H1 (cell line): ENCODE data around the gene AIFM2. TPM values are rescaled to one million over a fixed set of nuclear protein-coding genes. Genes with fewer than 3 reads are reported as not detected.

ENCODE experiments used
- ASH2L ChIP-seq: fragments of 200-600, 300-600 bp; sonication (generic); IDR thresholded peaks from one replicate; pipeline ENCODE4 v1.7.1; 2017; ENCODE audit warnings: low read length
- CHD7 ChIP-seq: fragments of 300-600 bp; sonication (generic); IDR thresholded peaks from 2 replicates; pipeline ENCODE4 v1.7.1; 2012; ENCODE audit warnings: low read length, moderate library complexity, mild to moderate bottlenecking, inconsistent platforms; ENCODE audit not compliant: insufficient replicate concordance
- HDAC2 ChIP-seq, 2 experiments: fragments of 300-600 bp in 1 of 2; sonication (generic) in 1 of 2; IDR thresholded peaks; 2 replicates each; pipeline ENCODE4 v1.6.1; 2011 to 2012; ENCODE audit warnings: low read depth in 2 of 2, low read length in 2 of 2, mild to moderate bottlenecking in 2 of 2, moderate library complexity in 2 of 2, borderline replicate concordance in 1 of 2, inconsistent platforms in 1 of 2
- POLR2A ChIP-seq, 2 experiments: IDR thresholded peaks; 1 replicate in 1 of 2; 2 replicates in 1 of 2; pipeline ENCODE4 v1.6.1; 2011; ENCODE audit warnings: low read depth in 2 of 2, low read length in 2 of 2, mild to moderate bottlenecking in 2 of 2; ENCODE audit errors: control extremely low read depth in 1 of 2
- RBBP5 ChIP-seq: IDR thresholded peaks from 2 replicates; pipeline ENCODE4 v1.7.1; 2012; ENCODE audit warnings: low read depth, mild to moderate bottlenecking, inconsistent platforms, low read length, moderate library complexity, borderline replicate concordance
- RNF2 ChIP-seq: fragments of 200-900, 300-1000 bp; sonication (generic); IDR thresholded peaks from 2 replicates; pipeline ENCODE4 v1.7.1; 2016; ENCODE audit warnings: borderline replicate concordance, low read depth, mild to moderate bottlenecking, antibody characterized with exemption, low read length; ENCODE audit not compliant: poor library complexity, severe bottlenecking; ENCODE audit errors: missing control alignments
- SIX5 ChIP-seq: IDR thresholded peaks from 2 replicates; pipeline ENCODE4 v1.6.1; 2011; ENCODE audit warnings: mild to moderate bottlenecking, low read depth, low read length
- TAF1 ChIP-seq: IDR thresholded peaks from 2 replicates; pipeline ENCODE4 v1.6.1; 2011; ENCODE audit warnings: mild to moderate bottlenecking, low read depth, low read length
- TBP ChIP-seq: IDR thresholded peaks from 2 replicates; pipeline ENCODE4 v1.6.1; 2011; ENCODE audit warnings: low read depth, low read length, improper control_type of control experiment
- ZNF274 ChIP-seq: IDR thresholded peaks from 2 replicates; pipeline ENCODE4 v1.7.0; 2012; ENCODE audit warnings: low read length, borderline replicate concordance; ENCODE audit errors: extremely low read depth
- polyA plus RNA-seq, 7 experiments: library from polyadenylated mRNA; depleted of rRNA in 3 of 7; stranded (reverse) in 5 of 7; unstranded in 2 of 7; fragments of >200 nt in 5 of 7; fragments of 200-250 nt in 2 of 7; gene quantifications; 1 replicate in 5 of 7; 2 replicates in 1 of 7; 4 replicates in 1 of 7; pipeline versions ENCODE4 v1.2.1 to v1.2.3, GENCODE V29; 2011 to 2013; ENCODE audit warnings: missing spikeins in 2 of 7, mixed read lengths in 2 of 7
- total RNA-seq: library from RNA; stranded (reverse); fragmentation: NEBNext Ultra II Directional; extraction: Animal tissue kit (Norgen Biotek cat#: 25700); gene quantifications from 2 replicates; pipeline ENCODE4 v1.2.1, GENCODE V29; 2021

AIFM2 gene
- total and polyA plus RNA-seq, 2 of the 8 experiments (the other 6 are each of a cell fraction or from before 2014, with no cell fraction given), result 4.0 TPM

- peak; percentile 26 for TF ChIP-seq CHD7
- TF ChIP-seq ASH2L, result peak; percentile 20
- TF ChIP-seq TBP, result peak; percentile 84
- TF ChIP-seq RBBP5, result no peak; the same call in 1 of the 2 replicates
- no peak for TF ChIP-seq ZNF274
- peak; percentile 64 to 87 for TF ChIP-seq POLR2A (IDR thresholded peaks at IDR 0.05; ENCODE audit: control extremely low read depth in 1 of 2, low read depth in 2 of 2, low read length in 2 of 2)
- TF ChIP-seq RNF2, result no peak
- TF ChIP-seq TAF1, result peak; percentile 96
- TF ChIP-seq HDAC2 (IDR thresholded peaks at IDR 0.05; ENCODE audit: borderline replicate concordance in 1 of 2, low read depth in 2 of 2, low read length in 2 of 2), result 0 out of 4 replicates have a peak, but pooled peaks of 1 of the 2 experiments have one; percentile 18
- TF ChIP-seq SIX5, result no peak
These were observed 14.0 kb upstream of the AIFM2 start, which contains the start of gene TYSND1 (continued) for GRCh38 chr10:70146489-70147258.
